C4-2B (cell line): ENCODE measurements around the gene RERGL.

ENCODE experiments used
- H3K27ac ChIP-seq: fragments of 450-650 bp; 2 replicates; pipeline ENCODE4 v1.5.1; 2017
- CTCF ChIP-seq: fragments of 450-650 bp; conservative IDR thresholded peaks from 2 replicates; pipeline ENCODE4 v1.5.1; 2017; ENCODE audit warnings: mild to moderate bottlenecking
- ZFX ChIP-seq: fragments of 450-650 bp; IDR thresholded peaks from 2 replicates; pipeline ENCODE4 v1.6.1; 2017

Gene RERGL

DNA sequence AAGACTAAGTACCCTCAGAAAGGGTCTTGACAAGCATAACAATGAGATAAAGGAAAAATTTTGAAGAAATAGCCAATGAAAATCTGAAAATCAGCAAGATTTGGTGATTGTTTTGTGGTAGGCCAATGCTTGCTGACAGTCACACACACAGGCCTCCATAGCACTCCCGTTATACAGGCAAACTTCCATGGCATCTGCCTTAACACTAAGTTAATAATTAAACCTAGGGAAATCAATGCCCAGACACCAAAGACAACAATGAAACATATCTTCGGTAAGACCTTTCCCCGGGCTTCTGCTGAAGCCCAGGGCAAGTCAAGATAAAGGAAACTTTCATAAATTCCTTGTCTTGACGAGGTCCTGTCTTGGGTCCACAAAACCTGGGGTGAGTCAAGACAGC, 18.6 kb upstream of the RERGL start:
- TF ChIP-seq CTCF (no peak), ZFX (no peak)
- no peak overlapping the region for H3K27ac ChIP-seq

- no peak overlapping the region for H3K27ac ChIP-seq
- no peak for TF ChIP-seq ZFX
- TF ChIP-seq CTCF, result no peak
These were observed 13.6 kb upstream of the RERGL start for GRCh38 chr12:18103624-18104023.

GRCh38 chr12:18101043-18101442, 11.1 kb upstream of the RERGL start:
- H3K27ac ChIP-seq, result no peak overlapping the region
- TF ChIP-seq CTCF (no peak), ZFX (no peak)

GRCh38 chr12:18084080-18084479, 5.9 kb downstream of the RERGL start:
- no peak overlapping the region for H3K27ac ChIP-seq
- TF ChIP-seq CTCF (no peak), ZFX (no peak)

DNA sequence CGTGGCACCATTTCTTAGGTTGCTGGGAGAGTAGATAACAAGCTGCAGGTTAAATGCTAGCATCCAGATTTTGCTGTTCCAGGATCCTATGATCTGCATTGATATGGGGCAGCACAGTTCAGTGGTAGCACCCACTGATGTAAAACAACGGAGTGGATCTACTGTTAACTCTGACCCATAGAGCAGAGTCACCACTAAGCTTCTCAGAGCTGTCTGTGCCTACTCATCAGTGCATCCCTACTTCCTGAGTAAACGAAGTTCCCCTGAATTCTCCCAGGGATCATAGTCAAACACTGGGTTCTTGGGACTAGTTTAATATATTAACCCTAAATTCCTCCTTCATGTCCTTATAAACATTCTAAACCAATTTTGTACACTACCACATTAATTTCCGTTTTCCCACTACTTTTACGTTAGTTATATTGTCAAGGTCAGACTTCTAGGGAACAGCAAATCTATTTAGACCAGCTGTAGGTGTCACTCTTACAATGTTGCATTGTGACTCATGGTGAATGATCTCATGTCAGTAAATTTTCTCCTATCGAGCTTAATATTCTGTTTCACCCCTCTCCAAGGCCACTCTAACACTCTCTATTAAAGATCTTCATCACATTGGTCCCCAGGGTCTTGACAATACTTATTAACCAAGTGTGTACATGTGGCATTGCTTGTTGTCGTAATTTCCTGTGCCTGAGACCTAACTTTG, 10.3 kb downstream of the RERGL start:
- TF ChIP-seq ZFX, result no peak
- TF ChIP-seq CTCF, result no peak
- no peak overlapping the region for H3K27ac ChIP-seq

GRCh38 chr12:18074001-18074400, 16.0 kb downstream of the RERGL start:
- TF ChIP-seq ZFX, result no peak
- no peak for TF ChIP-seq CTCF
- no peak overlapping the region for H3K27ac ChIP-seq

DNA sequence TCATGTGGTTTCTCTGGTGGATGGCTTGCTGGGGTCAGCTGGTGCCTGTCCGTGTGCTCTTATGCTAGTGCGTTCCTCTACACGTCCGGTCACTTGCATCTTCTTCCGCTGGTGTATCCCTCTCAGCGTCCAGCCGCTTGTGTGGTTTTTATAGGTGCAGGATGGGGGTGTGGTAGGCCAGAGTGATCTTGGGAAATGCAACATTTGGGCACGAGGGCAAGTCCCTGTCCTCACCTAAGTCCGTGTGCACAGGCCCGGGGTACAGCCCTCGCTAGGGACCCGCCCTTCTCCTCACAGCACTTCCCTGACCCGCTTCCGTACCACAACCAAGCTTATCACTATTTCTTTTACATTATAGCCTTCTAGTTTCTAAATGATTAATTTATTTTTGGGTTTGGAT, 17.3 kb downstream of the RERGL start:
- no peak for TF ChIP-seq CTCF
- no peak for TF ChIP-seq ZFX
- no peak overlapping the region for H3K27ac ChIP-seq
